GM19025 (cell line): ENCODE results near the gene VPS52.

Experiments
- ATAC-seq: cut with Tn5 transposase; IDR thresholded peaks from one replicate; pipeline ENCODE4 v1.9.1; 2021; ENCODE audit warnings: mild to moderate bottlenecking, low read depth, moderate library complexity; ENCODE audit not compliant: unreplicated experiment

Gene VPS52

GRCh38 chr6:33212857-33213165 lies 58.9 kb downstream of the VPS52 start:
- ATAC-seq = no peak

- ATAC-seq = no peak
Measured at GRCh38 chr6:33211666-33212422, 59.8 kb downstream of the VPS52 start.

GRCh38 chr6:33211136-33211535 lies 60.5 kb downstream of the VPS52 start:
- no peak for ATAC-seq

GRCh38 chr6:33209856-33210255 lies 61.8 kb downstream of the VPS52 start:
- ATAC-seq = no peak

GRCh38 chr6:33208091-33208967 lies 63.3 kb downstream of the VPS52 start, which contains the start of gene RING1:
Gene RING1, plus strand, starts transcription at chr6:33208500. Its CDS starts 323 bp downstream, at chr6:33208823.
- peak; percentile 49 for ATAC-seq

- no peak for ATAC-seq
Measured at GRCh38 chr6:33207552-33208090, 64.1 kb downstream of the VPS52 start.

- no peak for ATAC-seq
Measured at GRCh38 chr6:33206864-33207551, 64.7 kb downstream of the VPS52 start.

GRCh38 chr6:33206027-33206863 lies 65.4 kb downstream of the VPS52 start:
- no peak for ATAC-seq

GRCh38 chr6:33205191-33206026 lies 66.3 kb downstream of the VPS52 start:
- ATAC-seq = no peak

- peak; percentile 56 for ATAC-seq
Measured at GRCh38 chr6:33204415-33205190, 67.1 kb downstream of the VPS52 start, which contains the start of gene HSD17B8. Gene HSD17B8, plus strand, starts transcription at chr6:33204655. Its CDS starts 14 bp downstream, at chr6:33204669.

- no peak for ATAC-seq
Measured at GRCh38 chr6:33204165-33204414, 67.6 kb downstream of the VPS52 start.

GRCh38 chr6:33203443-33204164 lies 68.1 kb downstream of the VPS52 start:
- no peak for ATAC-seq

GRCh38 chr6:33202799-33203198 lies 68.9 kb downstream of the VPS52 start:
- ATAC-seq = no peak

- no peak for ATAC-seq
Measured at GRCh38 chr6:33201935-33202334, 69.7 kb downstream of the VPS52 start.

GRCh38 chr6:33201147-33201545 lies 70.5 kb downstream of the VPS52 start:
- no peak for ATAC-seq
